ENCODE results near the gene KCNMA1. TPM values are rescaled to one million over a fixed set of nuclear protein-coding genes. Genes with fewer than 3 reads are reported as not detected.
"Not testable (repeated sequence)": the region's sequence is repeated elsewhere in the genome, so short reads cannot be mapped to it uniquely, and the experiment has no call there.

KCNMA1 gene
- total RNA-seq, 4 donors from 2014 or later: 68.4 to 170 (median 119) TPM

DNA sequence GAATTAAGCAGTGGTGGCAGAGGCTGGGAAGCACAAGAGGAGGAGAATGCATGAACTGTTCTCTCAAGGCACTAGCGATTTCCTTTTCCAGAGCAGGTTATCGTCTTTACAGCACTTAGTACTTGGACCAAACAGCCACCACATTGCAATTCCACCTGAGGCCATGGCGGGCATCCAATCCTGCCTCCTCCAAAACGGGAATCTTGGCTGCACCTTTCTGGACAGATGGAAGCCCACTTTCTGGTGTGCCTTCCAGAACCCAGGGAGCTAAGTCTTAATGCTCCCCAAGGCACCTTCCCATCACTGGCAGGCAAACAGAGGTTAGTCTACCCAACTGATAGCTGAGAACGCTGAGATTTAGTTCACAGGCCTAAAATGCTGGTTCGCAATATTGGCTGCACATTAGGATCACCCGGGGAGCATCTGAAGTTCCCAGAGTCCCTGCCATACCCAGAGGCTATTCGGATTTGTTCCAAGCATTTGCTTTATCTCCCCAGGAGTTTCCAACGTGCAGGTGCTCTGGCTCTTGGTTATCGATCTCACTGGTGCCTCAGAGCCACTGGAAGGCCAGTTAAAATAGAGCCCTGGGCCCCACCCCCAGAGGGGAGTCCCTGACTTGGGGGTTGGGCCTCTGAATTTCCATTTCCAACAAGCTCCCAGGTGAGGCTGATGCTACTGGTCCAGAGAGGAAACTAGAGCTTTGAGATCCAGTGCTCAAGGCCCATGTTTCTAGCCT lies 62.2 kb downstream of the KCNMA1 start:
- H3K36me3 ChIP-seq: no peaks in the 10 kb centered on the region
- H3K27me3 ChIP-seq: no peaks in the 10 kb centered on the region
- H3K9me3 ChIP-seq: no peaks in the 10 kb centered on the region
- H3K4me1 ChIP-seq: peaks cover 10 to 19% (median 14%) of the 10 kb centered on the region in 4 donors
- 85 to 100% methylated on average over 2 to 10 of the region's 10 CpGs for WGBS, 2 donors (ENCODE audit: low coverage in 1 of 2)
- no peak for DNase-seq
- in situ Hi-C loops (cut with MboI; ENCODE audit: low pct_ligation_motif_present in 1 of 4, low pct_unique_long_range_greater_than_20kb in 1 of 4, low sequenced_read_pairs in 3 of 4): no loop called here
- H3K27ac ChIP-seq: peak overlapping the region in 1 of 4 donors; percentile 57
- intact Hi-C loops (cut with DNase I; ENCODE audit: low total_unique reads): no loop called here
- no peak overlapping the region for H3K4me3 ChIP-seq
- TF ChIP-seq POLR2A (IDR thresholded peaks at IDR 0.05) (no peak), POLR2AphosphoS5 (IDR thresholded peaks at IDR 0.05) (no peak), EP300 (IDR thresholded peaks at IDR 0.05; ENCODE audit: low read depth) (no peak)
- TF ChIP-seq, protein P1, sequence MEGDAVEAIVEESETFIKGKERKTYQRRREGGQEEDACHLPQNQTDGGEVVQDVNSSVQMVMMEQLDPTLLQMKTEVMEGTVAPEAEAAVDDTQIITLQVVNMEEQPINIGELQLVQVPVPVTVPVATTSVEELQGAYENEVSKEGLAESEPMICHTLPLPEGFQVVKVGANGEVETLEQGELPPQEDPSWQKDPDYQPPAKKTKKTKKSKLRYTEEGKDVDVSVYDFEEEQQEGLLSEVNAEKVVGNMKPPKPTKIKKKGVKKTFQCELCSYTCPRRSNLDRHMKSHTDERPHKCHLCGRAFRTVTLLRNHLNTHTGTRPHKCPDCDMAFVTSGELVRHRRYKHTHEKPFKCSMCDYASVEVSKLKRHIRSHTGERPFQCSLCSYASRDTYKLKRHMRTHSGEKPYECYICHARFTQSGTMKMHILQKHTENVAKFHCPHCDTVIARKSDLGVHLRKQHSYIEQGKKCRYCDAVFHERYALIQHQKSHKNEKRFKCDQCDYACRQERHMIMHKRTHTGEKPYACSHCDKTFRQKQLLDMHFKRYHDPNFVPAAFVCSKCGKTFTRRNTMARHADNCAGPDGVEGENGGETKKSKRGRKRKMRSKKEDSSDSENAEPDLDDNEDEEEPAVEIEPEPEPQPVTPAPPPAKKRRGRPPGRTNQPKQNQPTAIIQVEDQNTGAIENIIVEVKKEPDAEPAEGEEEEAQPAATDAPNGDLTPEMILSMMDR (IDR thresholded peaks at IDR 0.05): no peak

DNA sequence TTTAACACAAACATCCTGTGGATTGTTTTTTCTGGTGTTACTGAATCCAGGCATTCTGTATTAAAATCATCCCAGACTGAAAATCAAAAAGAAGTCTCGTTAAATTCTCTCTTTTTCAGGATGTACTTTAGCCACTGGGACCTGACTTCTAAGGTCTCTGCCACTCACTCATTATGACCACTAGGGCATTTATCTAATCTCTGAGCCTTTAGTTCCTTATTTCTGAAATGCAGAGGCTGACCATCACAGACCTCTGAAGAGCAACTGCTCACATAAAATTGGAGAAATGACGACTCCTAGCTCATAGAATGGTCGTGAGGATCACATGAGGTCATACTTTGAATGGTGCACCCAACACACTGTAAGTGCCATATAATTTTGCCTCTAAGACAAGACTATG lies 63.2 kb downstream of the KCNMA1 start:
- Histone ChIP-seq H3K9me3 (no peaks in the 10 kb centered on the region), H3K4me1 (peaks cover 10 to 19% (median 14%) of the 10 kb centered on the region in 4 donors), H3K36me3 (no peaks in the 10 kb centered on the region), H3K27me3 (no peaks in the 10 kb centered on the region), H3K27ac (peak overlapping the region in 1 of 4 donors; percentile 57), H3K4me3 (no peak overlapping the region)
- DNase-seq: no peak
- 60 to 66% methylated on average over 2 to 3 of the region's 3 CpGs for WGBS, 2 donors (ENCODE audit: low coverage in 1 of 2)
- intact Hi-C loops (cut with DNase I; ENCODE audit: low total_unique reads) (no loop called here), in situ Hi-C loops (cut with MboI; ENCODE audit: low pct_ligation_motif_present in 1 of 4, low pct_unique_long_range_greater_than_20kb in 1 of 4, low sequenced_read_pairs in 3 of 4) (no loop called here)
- TF ChIP-seq POLR2A (IDR thresholded peaks at IDR 0.05) (no peak), EP300 (IDR thresholded peaks at IDR 0.05; ENCODE audit: low read depth) (no peak), POLR2AphosphoS5 (IDR thresholded peaks at IDR 0.05) (no peak)

DNA sequence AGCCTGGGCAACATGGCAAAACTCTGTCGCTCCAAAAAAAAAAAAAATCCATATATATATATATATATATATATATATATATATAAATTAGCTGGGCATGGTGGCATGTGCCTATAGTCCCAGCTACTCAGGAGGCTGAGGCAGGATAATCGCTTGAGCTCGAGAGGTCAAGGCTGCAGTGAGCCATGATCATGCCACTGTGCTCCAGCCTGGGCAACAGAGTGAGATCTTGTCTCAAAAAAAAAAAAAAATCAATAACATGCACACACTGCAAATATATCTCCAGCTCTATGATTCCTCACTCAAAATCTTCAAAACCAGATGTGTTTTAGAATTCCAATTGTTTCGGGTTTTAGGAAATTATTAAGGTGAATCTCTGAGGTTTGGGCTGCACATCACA lies 65.1 kb downstream of the KCNMA1 start:
- DNase-seq; H3K36me3 ChIP-seq; H3K27me3 ChIP-seq; intact Hi-C loops (cut with DNase I; ENCODE audit: low total_unique reads); H3K9me3 ChIP-seq; H3K4me3 ChIP-seq; in situ Hi-C loops (cut with MboI; ENCODE audit: low pct_ligation_motif_present in 1 of 4, low pct_unique_long_range_greater_than_20kb in 1 of 4, low sequenced_read_pairs in 3 of 4): not testable (repeated sequence)
- Histone ChIP-seq H3K4me1 (peaks cover 10 to 15% (median 11%) of the 10 kb centered on the region in 4 donors), H3K27ac (peak overlapping the region in 1 of 4 donors; percentile 62)
- 61 to 93% methylated on average over 4 of the region's 4 CpGs for WGBS, 2 donors (ENCODE audit: low coverage in 1 of 2)

DNA sequence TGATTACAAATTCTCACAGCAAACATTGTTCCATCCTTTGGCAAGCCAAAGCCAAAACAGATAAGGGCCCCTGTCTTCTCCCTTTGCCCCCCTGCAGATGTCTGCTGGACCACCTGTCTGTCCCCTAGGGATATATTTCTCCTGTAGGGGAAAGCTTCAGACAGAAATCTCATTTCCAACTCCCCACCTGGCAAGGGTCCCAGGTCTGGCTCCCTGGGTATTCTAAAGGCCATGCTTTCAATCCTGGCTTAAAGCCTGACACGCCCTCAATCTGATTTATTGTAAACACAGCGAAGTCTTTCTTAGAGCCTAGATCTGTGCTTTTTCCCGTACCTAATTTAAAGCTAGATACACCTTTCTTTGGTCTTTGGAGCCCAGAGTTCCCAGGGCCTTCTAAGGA lies 66.1 kb downstream of the KCNMA1 start:
- in situ Hi-C loops (cut with MboI; ENCODE audit: low pct_ligation_motif_present in 1 of 4, low pct_unique_long_range_greater_than_20kb in 1 of 4, low sequenced_read_pairs in 3 of 4): no loop called here
- intact Hi-C loops (cut with DNase I; ENCODE audit: low total_unique reads): no loop called here
- TF ChIP-seq POLR2A (IDR thresholded peaks at IDR 0.05): no peak
- TF ChIP-seq, protein P1 (IDR thresholded peaks at IDR 0.05): no peak
- TF ChIP-seq EP300 (IDR thresholded peaks at IDR 0.05; ENCODE audit: low read depth): no peak
- no peak for TF ChIP-seq POLR2AphosphoS5 (IDR thresholded peaks at IDR 0.05)
- Histone ChIP-seq H3K36me3 (no peaks in the 10 kb centered on the region), H3K27me3 (no peaks in the 10 kb centered on the region), H3K9me3 (no peaks in the 10 kb centered on the region), H3K4me3 (no peak overlapping the region), H3K4me1 (peaks cover 10 to 18% (median 13%) of the 10 kb centered on the region in 4 donors), H3K27ac (peak overlapping the region; percentile 4 to 62 (median 42))
- 25 to 36% methylated on average over 3 of the region's 3 CpGs for WGBS, 2 donors (ENCODE audit: low coverage in 1 of 2)
- peak; percentile 48 for DNase-seq

DNA sequence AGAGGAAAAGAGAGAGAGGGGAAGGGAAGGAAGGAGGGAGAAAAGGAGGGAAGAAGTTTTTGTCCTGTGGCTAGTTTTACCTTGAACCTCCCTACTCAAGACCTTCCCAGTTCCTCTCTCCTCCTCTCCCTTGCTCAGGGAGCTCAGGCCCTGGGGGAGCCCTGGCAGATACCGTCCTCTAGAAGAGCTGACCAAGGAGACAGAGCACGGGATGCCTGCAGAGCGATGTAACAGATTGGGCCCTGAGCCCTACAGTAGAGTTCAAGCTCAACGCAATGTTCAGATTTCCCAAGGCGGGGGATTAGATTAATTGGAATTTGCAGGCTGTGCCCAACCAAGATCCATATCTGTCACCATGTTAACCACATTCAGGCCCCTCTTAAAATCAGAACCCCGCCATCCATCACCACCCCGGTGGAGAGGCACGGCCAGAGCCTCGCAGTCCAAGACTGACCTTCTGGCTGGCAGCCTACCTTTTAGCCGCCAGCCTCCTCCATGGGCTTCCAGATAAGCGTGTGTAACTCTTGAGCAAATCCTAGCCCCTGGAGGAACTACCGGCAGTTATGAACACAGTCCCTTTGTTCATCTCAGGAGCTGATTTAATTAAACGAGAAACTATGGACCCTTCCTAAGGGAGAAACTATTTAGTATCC lies 70.6 kb downstream of the KCNMA1 start:
- no peaks in the 10 kb centered on the region for H3K27me3 ChIP-seq
- no peaks in the 10 kb centered on the region for H3K36me3 ChIP-seq
- intact Hi-C loops (cut with DNase I; ENCODE audit: low total_unique reads) (no loop called here), in situ Hi-C loops (cut with MboI; ENCODE audit: low pct_ligation_motif_present in 1 of 4, low pct_unique_long_range_greater_than_20kb in 1 of 4, low sequenced_read_pairs in 3 of 4) (no loop called here)
- WGBS, 2 donors (ENCODE audit: low coverage in 1 of 2): 86 to 89% methylated on average over 8 to 13 of the region's 13 CpGs
- H3K9me3 ChIP-seq: no peaks in the 10 kb centered on the region
- peaks cover 28 to 61% (median 44%) of the 10 kb centered on the region in 4 donors for H3K4me1 ChIP-seq
- TF ChIP-seq EP300 (IDR thresholded peaks at IDR 0.05; ENCODE audit: low read depth) (no peak), POLR2A (IDR thresholded peaks at IDR 0.05) (no peak), POLR2AphosphoS5 (IDR thresholded peaks at IDR 0.05) (no peak)
- TF ChIP-seq, protein P1 (IDR thresholded peaks at IDR 0.05): no peak
- DNase-seq: no peak
- H3K27ac ChIP-seq: peak overlapping the region in 1 of 4 donors; percentile 61
- H3K4me3 ChIP-seq: no peak overlapping the region
